Keratinocyte (primary cell): ENCODE data around the gene IGSF23. TPM values are rescaled to one million over a fixed set of nuclear protein-coding genes. Genes with fewer than 3 reads are reported as not detected.

Experiments
- DNase-seq: peaks from one replicate; pipeline ENCODE4 v3.0.0-alpha.2; 2011; ENCODE audit warnings: low read depth, missing footprints, low spot score
- FAIRE-seq: peaks from 2 replicates; lab custom pipeline; 2011; peaks lifted over from hg19 to GRCh38; lab: Jason Lieb, UNC
- H2AFZ ChIP-seq: 2 replicates; pipeline ENCODE4 v1.6.0; 2012; ENCODE audit warnings: low read length, control low read depth, inconsistent platforms; ENCODE audit not compliant: control insufficient read depth
- H3K27ac ChIP-seq: 2 replicates; pipeline ENCODE4 v1.5.1; 2011; ENCODE audit warnings: low read length; ENCODE audit not compliant: control insufficient read depth, insufficient read depth
- H3K27me3 ChIP-seq: 3 replicates; pipeline ENCODE4 v1.6.0; 2011; ENCODE audit warnings: low read length; ENCODE audit not compliant: control insufficient read depth, insufficient read depth; ENCODE audit errors: extremely low read depth
- H3K36me3 ChIP-seq, 2 experiments: 2 replicates in 1 of 2; 3 replicates in 1 of 2; pipeline ENCODE4 v1.5.1; 2011; ENCODE audit warnings: low read length in 2 of 2, mild to moderate bottlenecking in 1 of 2; ENCODE audit not compliant: control insufficient read depth in 2 of 2, insufficient read depth in 2 of 2; ENCODE audit errors: extremely low read depth in 1 of 2
- H3K4me1 ChIP-seq: 3 replicates; pipeline ENCODE4 v1.5.1; 2011; ENCODE audit warnings: low read length; ENCODE audit not compliant: control insufficient read depth, insufficient read depth; ENCODE audit errors: extremely low read depth
- H3K4me2 ChIP-seq: 3 replicates; pipeline ENCODE4 v1.6.0; 2011; ENCODE audit warnings: low read depth, low read length; ENCODE audit not compliant: control insufficient read depth, insufficient read depth; ENCODE audit errors: extremely low read depth
- H3K4me3 ChIP-seq, 3 experiments: fragments of 200-600 bp in 1 of 3; sonication (generic) in 1 of 3; 2 replicates in 2 of 3; 3 replicates in 1 of 3; pipeline ENCODE4 v1.5.1; 2011 to 2016; ENCODE audit warnings: low read length in 3 of 3, mild to moderate bottlenecking in 3 of 3, control low read depth in 2 of 3, inconsistent platforms in 1 of 3, low read depth in 1 of 3, mixed read lengths in 1 of 3, mixed run types in 1 of 3, moderate library complexity in 1 of 3; ENCODE audit not compliant: control insufficient read depth in 2 of 3, insufficient read depth in 2 of 3; ENCODE audit errors: extremely low read depth in 1 of 3
- H3K79me2 ChIP-seq: 2 replicates; pipeline ENCODE4 v1.6.0; 2012; ENCODE audit warnings: low read length; ENCODE audit not compliant: control insufficient read depth, insufficient read depth
- H3K9ac ChIP-seq: 3 replicates; pipeline ENCODE4 v1.6.0; 2011; ENCODE audit warnings: low read length; ENCODE audit not compliant: control insufficient read depth, insufficient read depth; ENCODE audit errors: extremely low read depth
- H3K9me1 ChIP-seq: 3 replicates; pipeline ENCODE4 v1.6.0; 2011; ENCODE audit warnings: low read length; ENCODE audit not compliant: control insufficient read depth, insufficient read depth; ENCODE audit errors: extremely low read depth
- H3K9me3 ChIP-seq: 2 replicates; pipeline ENCODE4 v1.5.1; 2012; ENCODE audit warnings: low read depth, low read length; ENCODE audit not compliant: control insufficient read depth
- H4K20me1 ChIP-seq: 3 replicates; pipeline ENCODE4 v1.6.0; 2011; ENCODE audit warnings: low read length; ENCODE audit not compliant: control insufficient read depth, insufficient read depth; ENCODE audit errors: extremely low read depth
- EZH2 ChIP-seq: IDR thresholded peaks from one replicate; pipeline ENCODE4 v1.6.1; 2012; ENCODE audit warnings: inconsistent platforms, mild to moderate bottlenecking, low read length, moderate library complexity
- dilution Hi-C: fragments of 300-500 bp; cut with MboI; formaldehyde crosslinking; loops from one replicate; pipeline ENCODE4 v1.7.0; 2020; ENCODE audit warnings: low sequenced_read_pairs; ENCODE audit not compliant: extremely low pct_ligation_motif_present
- polyA plus RNA-seq, 5 experiments: library from polyadenylated mRNA; depleted of rRNA in 3 of 5; stranded (reverse) in 3 of 5; stranded (forward) in 1 of 5; unstranded in 1 of 5; fragments of >200 nt; gene quantifications; 1 replicate in 1 of 5; 2 replicates in 3 of 5; 3 replicates in 1 of 5; pipeline versions ENCODE4 v1.2.1 to v1.2.3, GENCODE V29; 2011 to 2012; ENCODE audit warnings: missing spikeins in 2 of 5, low read depth in 1 of 5, low replicate concordance in 1 of 5
- TF ChIP-seq, protein P1 (sequence below), 3 experiments: IDR thresholded peaks in 1 of 3; conservative IDR thresholded peaks in 1 of 3; optimal IDR thresholded peaks in 1 of 3; 2 replicates in 2 of 3; 3 replicates in 1 of 3; pipeline versions ENCODE3 to v1.5.1; 2011; ENCODE audit warnings: low read length in 3 of 3, mild to moderate bottlenecking in 3 of 3, moderate library complexity in 2 of 3, control low read depth in 1 of 3, inconsistent platforms in 1 of 3; ENCODE audit not compliant: insufficient read depth in 2 of 3; ENCODE audit errors: extremely low read depth in 1 of 3

The IGSF23 gene
- polyA plus RNA-seq, 1 donor (not counting 4 experiments of a cell fraction or from before 2014, with no cell fraction given): 0.07 TPM

DNA sequence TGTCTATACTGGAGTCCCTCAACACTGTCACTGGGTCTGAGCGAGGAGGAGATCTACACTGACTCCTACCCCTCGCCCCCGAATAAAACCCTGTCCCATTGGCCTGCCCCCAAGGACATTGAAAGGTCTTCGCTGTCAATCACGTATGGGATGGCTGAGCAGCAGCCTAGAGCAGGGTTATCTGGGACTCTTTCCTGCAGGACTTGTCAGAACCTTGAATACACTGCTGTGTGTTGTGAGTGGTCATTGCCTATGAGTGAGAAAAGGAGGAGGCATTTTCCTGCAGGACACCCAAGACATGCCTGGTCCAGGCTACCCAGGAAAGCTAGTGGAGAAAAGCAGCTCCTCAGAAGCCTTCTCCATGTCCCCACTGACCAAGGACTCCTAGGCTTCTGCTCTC lies 40.0 kb downstream of the IGSF23 start:
- dilution Hi-C loops: no loop called here
- H3K36me3 ChIP-seq: peaks cover 43 to 69% of the 10 kb centered on the region in 2 experiments

DNA sequence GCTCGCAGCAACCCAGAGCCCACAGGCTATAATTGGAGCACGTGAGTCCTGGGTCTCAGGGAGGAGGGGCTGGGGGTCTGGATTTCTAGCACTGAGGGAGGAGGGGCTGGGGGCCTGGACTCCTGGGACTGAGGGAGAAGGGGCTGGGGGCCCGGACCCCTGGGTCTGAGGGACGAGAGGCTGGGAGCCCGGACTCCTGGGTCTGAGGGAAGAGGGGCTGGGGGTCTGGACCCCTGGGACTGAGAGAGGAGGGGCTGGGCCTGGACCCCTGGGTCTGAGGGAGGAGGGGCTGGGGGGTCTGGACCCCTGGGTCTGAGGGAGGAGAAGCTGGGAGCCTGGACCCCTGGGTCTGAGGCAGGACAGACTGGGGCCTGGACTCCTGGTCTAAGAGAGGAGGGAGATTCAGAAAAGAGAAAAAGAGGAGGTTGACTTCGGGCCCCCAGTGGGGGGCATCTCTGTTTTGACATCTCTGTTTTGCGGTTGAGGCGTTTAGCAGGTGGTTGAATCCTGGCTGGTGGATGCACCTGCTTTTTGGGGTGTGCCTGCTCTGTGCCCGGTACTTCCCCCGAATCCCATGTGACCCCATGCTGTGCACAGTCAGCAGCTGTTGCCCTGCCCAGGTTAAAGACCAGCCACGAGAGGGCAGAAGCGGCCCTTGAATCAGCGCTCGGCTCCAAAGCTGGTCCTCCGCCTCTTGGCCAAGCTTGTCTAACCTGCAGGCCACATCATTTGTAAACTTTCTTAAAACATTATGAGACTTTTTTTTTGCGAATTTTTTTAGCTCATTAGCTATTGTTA lies 40.8 kb downstream of the IGSF23 start:
- Histone ChIP-seq H2AFZ (no peak overlapping the region), H3K27me3 (no peaks in the 10 kb centered on the region), H4K20me1 (peaks cover 7% of the 10 kb centered on the region), H3K79me2 (peaks cover 11% of the 10 kb centered on the region), H3K9ac (no peak overlapping the region), H3K9me1 (no peaks in the 10 kb centered on the region), H3K36me3 (peaks cover 44 to 66% of the 10 kb centered on the region in 2 experiments), H3K4me3 (no peak overlapping the region), H3K27ac (no peak overlapping the region), H3K9me3 (no peaks in the 10 kb centered on the region), H3K4me1 (no peaks in the 10 kb centered on the region), H3K4me2 (no peak overlapping the region)
- dilution Hi-C loops: no loop called here
- DNase-seq (no peak), FAIRE-seq (peak; percentile 65)
- TF ChIP-seq, protein P1, sequence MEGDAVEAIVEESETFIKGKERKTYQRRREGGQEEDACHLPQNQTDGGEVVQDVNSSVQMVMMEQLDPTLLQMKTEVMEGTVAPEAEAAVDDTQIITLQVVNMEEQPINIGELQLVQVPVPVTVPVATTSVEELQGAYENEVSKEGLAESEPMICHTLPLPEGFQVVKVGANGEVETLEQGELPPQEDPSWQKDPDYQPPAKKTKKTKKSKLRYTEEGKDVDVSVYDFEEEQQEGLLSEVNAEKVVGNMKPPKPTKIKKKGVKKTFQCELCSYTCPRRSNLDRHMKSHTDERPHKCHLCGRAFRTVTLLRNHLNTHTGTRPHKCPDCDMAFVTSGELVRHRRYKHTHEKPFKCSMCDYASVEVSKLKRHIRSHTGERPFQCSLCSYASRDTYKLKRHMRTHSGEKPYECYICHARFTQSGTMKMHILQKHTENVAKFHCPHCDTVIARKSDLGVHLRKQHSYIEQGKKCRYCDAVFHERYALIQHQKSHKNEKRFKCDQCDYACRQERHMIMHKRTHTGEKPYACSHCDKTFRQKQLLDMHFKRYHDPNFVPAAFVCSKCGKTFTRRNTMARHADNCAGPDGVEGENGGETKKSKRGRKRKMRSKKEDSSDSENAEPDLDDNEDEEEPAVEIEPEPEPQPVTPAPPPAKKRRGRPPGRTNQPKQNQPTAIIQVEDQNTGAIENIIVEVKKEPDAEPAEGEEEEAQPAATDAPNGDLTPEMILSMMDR (optimal IDR thresholded peaks at IDR 0.05 in 1 of 3, IDR thresholded peaks at IDR 0.05 in 1 of 3, conservative IDR thresholded peaks at IDR 0.05 in 1 of 3; ENCODE audit: extremely low read depth in 1 of 3, insufficient read depth in 2 of 3, low read length in 3 of 3): peak; percentile 65 to 84 (median 75)
- TF ChIP-seq EZH2: no peak

More for the DNA sequence above, 40.0 kb downstream of the IGSF23 start:
- Histone ChIP-seq H3K9ac (no peak overlapping the region), H3K27ac (no peak overlapping the region), H3K4me2 (no peak overlapping the region), H3K4me1 (peaks cover 2% of the 10 kb centered on the region), H3K79me2 (peaks cover 18% of the 10 kb centered on the region), H3K9me3 (no peaks in the 10 kb centered on the region), H3K4me3 (no peak overlapping the region), H4K20me1 (peaks cover 8% of the 10 kb centered on the region), H2AFZ (no peak overlapping the region), H3K9me1 (peaks cover 3% of the 10 kb centered on the region), H3K27me3 (no peaks in the 10 kb centered on the region)
- DNase-seq (no peak), FAIRE-seq (no peak)
- no peak for TF ChIP-seq EZH2
- TF ChIP-seq, protein P1 (optimal IDR thresholded peaks at IDR 0.05 in 1 of 3, IDR thresholded peaks at IDR 0.05 in 1 of 3, conservative IDR thresholded peaks at IDR 0.05 in 1 of 3; ENCODE audit: extremely low read depth in 1 of 3, insufficient read depth in 2 of 3, low read length in 3 of 3): no peak
